ENCODE results near the gene CNOT2. TPM values are rescaled to one million over a fixed set of nuclear protein-coding genes. Genes with fewer than 3 reads are reported as not detected.
A peak's percentile ranks its signal among the peaks of the same experiment; 100 is the strongest.

The CNOT2 gene
- total RNA-seq, 6 experiments from 2014 or later: 45.0 to 54.2 (median 49.5) TPM

DNA sequence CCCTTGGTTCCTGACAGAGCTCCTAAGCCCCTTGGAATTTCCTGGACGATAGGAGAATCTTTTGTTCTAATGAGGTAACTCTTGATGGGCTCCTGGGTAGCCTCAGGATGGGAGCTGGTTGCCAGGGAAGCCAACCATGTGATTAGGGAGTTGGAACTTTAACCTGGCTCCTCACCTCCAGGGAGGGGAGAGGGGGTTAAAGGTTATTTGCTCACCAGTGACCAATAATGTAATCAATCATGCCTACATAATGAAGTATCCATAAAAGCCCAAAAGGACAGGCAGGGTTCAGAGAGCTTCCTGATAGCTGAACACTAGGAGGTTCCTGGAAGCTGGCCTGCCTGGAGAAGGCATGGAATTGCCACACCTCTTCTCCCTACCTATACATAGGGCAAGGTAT, 6.2 kb upstream of the CNOT2 start:
- H3K27me3 Mint-ChIP-seq (ENCODE audit: insufficient read depth): no peaks in the 10 kb centered on the region
- H3K27ac Mint-ChIP-seq: no peak overlapping the region
- H3K4me1 Mint-ChIP-seq (ENCODE audit: low read depth): peaks cover 17% of the 10 kb centered on the region
- no peak for DNase-seq
- TF ChIP-seq CTCF (IDR thresholded peaks at IDR 0.05): no peak
- peaks cover 4% of the 10 kb centered on the region; the same call in 1 of the 2 replicates for H3K9me3 Mint-ChIP-seq
- H3K4me3 Mint-ChIP-seq: no peak overlapping the region
- peaks cover 24% of the 10 kb centered on the region for H3K36me3 Mint-ChIP-seq (ENCODE audit: low read depth)

DNA sequence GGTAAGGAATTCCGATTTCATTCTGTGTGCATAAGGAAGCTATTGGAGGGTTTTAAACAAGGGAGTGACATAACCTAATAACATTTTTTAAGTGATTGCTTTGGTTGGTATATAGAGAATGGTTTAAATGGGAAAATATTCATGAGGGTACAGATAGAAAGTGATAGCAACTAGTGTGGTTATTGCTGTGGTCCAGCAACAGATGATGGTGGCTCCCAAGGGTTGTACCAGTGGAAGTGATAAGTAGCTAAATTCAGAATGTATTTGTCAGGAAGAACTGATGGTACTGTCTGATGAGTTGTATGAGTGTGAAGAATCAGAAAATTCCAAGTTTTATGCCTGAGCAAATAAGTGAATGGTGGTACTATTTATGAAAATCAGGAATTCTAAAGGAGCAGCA, 2.6 kb upstream of the CNOT2 start:
- no peak for DNase-seq
- Mint-ChIP-seq H3K27ac (0 out of 2 replicates have a peak overlapping the region, but pooled peaks have one; percentile 2), H3K27me3 (ENCODE audit: insufficient read depth) (peaks cover 5% of the 10 kb centered on the region), H3K4me1 (ENCODE audit: low read depth) (peaks cover 39% of the 10 kb centered on the region), H3K9me3 (no peaks in the 10 kb centered on the region), H3K36me3 (ENCODE audit: low read depth) (peaks cover 37% of the 10 kb centered on the region), H3K4me3 (peak overlapping the region; percentile 2)
- TF ChIP-seq CTCF (IDR thresholded peaks at IDR 0.05): no peak

- peaks cover 31% of the 10 kb centered on the region for H3K36me3 Mint-ChIP-seq (ENCODE audit: low read depth)
- H3K27me3 Mint-ChIP-seq (ENCODE audit: insufficient read depth): peaks cover 5% of the 10 kb centered on the region
- no peaks in the 10 kb centered on the region for H3K9me3 Mint-ChIP-seq
- no peak for TF ChIP-seq CTCF (IDR thresholded peaks at IDR 0.05)
- peak overlapping the region; percentile 100 for H3K27ac Mint-ChIP-seq
- peak overlapping the region; percentile 100 for H3K4me3 Mint-ChIP-seq
- no peak for DNase-seq
- H3K4me1 Mint-ChIP-seq (ENCODE audit: low read depth): peaks cover 50% of the 10 kb centered on the region
Measured at GRCh38 chr12:70241845-70242244, 1.4 kb upstream of the CNOT2 start.

DNA sequence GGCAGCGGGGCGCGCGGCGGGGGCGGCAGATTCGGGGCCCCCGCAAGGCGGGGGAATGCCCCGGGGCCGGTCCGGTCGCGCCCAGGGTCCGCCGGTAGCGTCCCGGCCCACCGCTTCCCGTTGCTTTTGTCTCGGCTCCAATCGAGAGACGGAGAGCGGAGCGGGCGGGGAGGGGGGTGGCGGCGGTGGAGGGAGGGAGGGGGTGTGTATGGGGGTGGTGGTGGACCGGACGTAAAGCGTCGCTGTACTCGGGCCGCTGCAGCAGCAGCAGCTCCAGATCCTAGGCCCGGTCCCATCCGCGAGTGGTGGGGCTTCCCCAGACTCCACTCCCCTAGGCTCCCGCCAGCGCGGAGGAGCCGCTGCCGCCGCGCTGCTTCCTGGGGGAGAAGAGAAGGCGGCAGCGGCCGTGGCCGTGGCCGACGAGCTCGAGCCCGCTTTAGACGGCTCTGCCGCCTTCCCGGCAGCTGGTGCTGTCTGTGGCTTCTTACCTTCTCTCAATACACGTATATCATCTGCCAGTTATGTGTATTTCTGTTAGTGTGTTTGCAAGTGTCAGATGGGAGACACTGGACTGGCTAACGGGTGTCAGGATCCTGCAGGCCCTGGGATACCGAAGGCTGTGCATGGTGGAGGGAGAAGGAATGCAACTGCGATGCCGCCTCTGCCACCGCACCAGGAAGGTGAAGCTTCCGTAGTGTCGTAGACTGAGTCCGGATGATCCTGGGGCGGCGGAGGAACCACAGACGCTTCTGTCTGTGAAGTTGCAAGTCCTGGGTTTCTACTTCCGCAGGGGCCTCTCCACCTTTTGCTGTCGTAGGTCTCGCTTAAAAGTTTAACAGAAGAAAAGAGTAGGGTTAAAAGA, 508 bp downstream of the CNOT2 start:
- Mint-ChIP-seq H3K4me3 (peak overlapping the region; percentile 100), H3K27ac (peak overlapping the region; percentile 100), H3K27me3 (ENCODE audit: insufficient read depth) (peaks cover 5% of the 10 kb centered on the region), H3K36me3 (ENCODE audit: low read depth) (peaks cover 36% of the 10 kb centered on the region), H3K9me3 (no peaks in the 10 kb centered on the region), H3K4me1 (ENCODE audit: low read depth) (peaks cover 69% of the 10 kb centered on the region)
- DNase-seq: peak; percentile 25
- TF ChIP-seq CTCF (IDR thresholded peaks at IDR 0.05): no peak

- peak overlapping the region; percentile 100 for H3K4me3 Mint-ChIP-seq
- H3K9me3 Mint-ChIP-seq: no peaks in the 10 kb centered on the region
- DNase-seq: no peak
- peak overlapping the region; percentile 100 for H3K27ac Mint-ChIP-seq
- peaks cover 5% of the 10 kb centered on the region for H3K27me3 Mint-ChIP-seq (ENCODE audit: insufficient read depth)
- TF ChIP-seq CTCF (IDR thresholded peaks at IDR 0.05): no peak
- H3K36me3 Mint-ChIP-seq (ENCODE audit: low read depth): peaks cover 36% of the 10 kb centered on the region
- H3K4me1 Mint-ChIP-seq (ENCODE audit: low read depth): peaks cover 76% of the 10 kb centered on the region
Measured at GRCh38 chr12:70244409-70244808, 1.2 kb downstream of the CNOT2 start.

Measured in HFFc6 (cell line).